Measurements from ENCODE around the gene TMEM245. TPM values are rescaled to one million over a fixed set of nuclear protein-coding genes. Genes with fewer than 3 reads are reported as not detected.

TMEM245 gene
- total and polyA plus RNA-seq, 2 of the 13 experiments (the other 11 are each of a cell fraction or from before 2014, with no cell fraction given): 53.5 to 55.4 TPM

DNA sequence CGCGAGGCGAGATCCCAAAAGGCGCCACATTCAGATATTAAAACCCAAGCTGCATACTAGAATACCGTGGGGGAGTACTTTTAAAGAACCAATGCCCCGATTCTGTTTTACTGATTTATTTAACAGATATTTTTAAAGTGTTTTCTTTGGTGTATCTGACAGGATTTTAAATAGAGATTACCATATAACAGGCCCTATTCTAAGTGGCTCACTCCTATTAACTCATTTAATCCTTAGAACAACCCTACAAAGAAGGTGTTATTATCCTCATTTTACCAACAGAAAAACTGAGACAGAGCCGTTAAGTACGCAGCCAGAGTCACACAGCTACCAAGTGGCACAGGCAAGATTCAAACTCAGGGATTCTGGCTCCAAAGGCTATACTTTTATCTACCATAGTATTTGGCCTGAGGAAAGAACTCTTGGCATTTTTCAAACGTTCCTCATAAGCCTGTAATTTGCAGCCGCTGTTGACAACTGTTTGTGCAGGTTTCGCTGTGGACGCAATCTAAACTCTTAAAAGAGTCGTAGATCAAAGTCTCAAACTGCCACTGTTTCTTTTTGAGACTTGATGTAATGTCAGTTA, 550 bp upstream of the TMEM245 start:
- Histone ChIP-seq H3K9ac (ENCODE audit: insufficient read depth, low read depth, low read length) (peak overlapping the region; percentile 63), H3K36me3 (replicated peaks in 1 of 2; ENCODE audit: control insufficient read depth in 1 of 2, insufficient read depth in 2 of 2, low read length in 2 of 2) (no peaks in the 10 kb centered on the region), H3K4me1 (ENCODE audit: insufficient read depth, low read length) (peaks cover 81% of the 10 kb centered on the region), H4K20me1 (ENCODE audit: insufficient read depth, low read length) (peaks cover 14% of the 10 kb centered on the region), H3K4me2 (ENCODE audit: low read depth, low read length) (peak overlapping the region; percentile 95), H3K4me3 (replicated peaks in 1 of 3; ENCODE audit: insufficient read depth in 1 of 3, low read depth in 2 of 3, low read length in 3 of 3) (peak overlapping the region; percentile 65 to 96 (median 91)), H3K79me2 (ENCODE audit: insufficient read depth, low read length) (peaks cover 41% of the 10 kb centered on the region), H3K27me3 (ENCODE audit: control insufficient read depth in 1 of 2, insufficient read depth in 2 of 2, low read length in 2 of 2) (no peaks in the 10 kb centered on the region), H3K9me3 (ENCODE audit: low read length) (no peaks in the 10 kb centered on the region), H2AFZ (ENCODE audit: low read length) (no peak overlapping the region), H3K27ac (ENCODE audit: extremely low read length, insufficient read depth, low read length) (peak overlapping the region; percentile 58)
- WGBS (ENCODE audit: low lambda C conversion rate): 9% methylated on average over 13 of the region's 13 CpGs
- CTCF ChIA-PET (ENCODE audit: low intra/inter-chr PET ratio, low total read pairs): no interaction called here
- in situ Hi-C loops (cut with HindIII; ENCODE audit: extremely low pct_ligation_motif_present, low pct_unique_long_range_greater_than_20kb) (no loop called here), intact Hi-C loops (cut with micrococcal nuclease; ENCODE audit: unreplicated experiment) (loop anchor here (5.0 kb wide), 2 partner anchors 62 to 108 kb away; partner anchors contain the start of gene CTNNAL1)
- DNase-seq (ENCODE audit: low spot score) (no peak), FAIRE-seq (no peak), ATAC-seq (no peak)
- POLR2A ChIA-PET: interaction anchor here (0.7 to 1.6 kb wide), 10 partner anchors 9 to 84 kb away, joined by 3 to 10 read pairs (median 4); no protein-coding TSS in a partner anchor
- no TSS peak for BruUV-seq (replicated peaks)
- TF ChIP-seq ZNF44 (CRISPR knock-in tag; IDR thresholded peaks at IDR 0.05) (no peak), ZNF232 (CRISPR knock-in tag; IDR thresholded peaks at IDR 0.05; ENCODE audit: borderline replicate concordance) (no peak), ZNF333 (CRISPR knock-in tag; IDR thresholded peaks at IDR 0.05; ENCODE audit: borderline replicate concordance) (no peak), MXD4 (CRISPR knock-in tag; IDR thresholded peaks at IDR 0.05) (peak; percentile 67; the same call in 1 of the 2 replicates), NFIB (CRISPR knock-in tag; IDR thresholded peaks at IDR 0.05; ENCODE audit: borderline replicate concordance) (no peak), ZNF746 (CRISPR knock-in tag; IDR thresholded peaks at IDR 0.05) (no peak), NBN (conservative IDR thresholded peaks at IDR 0.05) (no peak), NFYB (CRISPR knock-in tag; IDR thresholded peaks at IDR 0.05) (peak; percentile 74; the same call in 1 of the 2 replicates), ZNF652 (CRISPR knock-in tag; IDR thresholded peaks at IDR 0.05; ENCODE audit: borderline replicate concordance, low read depth) (no peak), GABPA (IDR thresholded peaks at IDR 0.05; ENCODE audit: low read depth, low read length) (no peak), GABPA (CRISPR knock-in tag; IDR thresholded peaks at IDR 0.05; ENCODE audit: low read depth) (no peak), SIN3B (IDR thresholded peaks at IDR 0.05; ENCODE audit: low read length) (peak; percentile 99), ZNF878 (CRISPR knock-in tag; IDR thresholded peaks at IDR 0.05) (peak; percentile 81; the same call in 1 of the 2 replicates), NFYC (CRISPR knock-in tag; IDR thresholded peaks at IDR 0.05) (peak; percentile 69; the same call in 1 of the 2 replicates), LBX2 (CRISPR knock-in tag; IDR thresholded peaks at IDR 0.05; ENCODE audit: borderline replicate concordance) (no peak), TAF15 (IDR thresholded peaks at IDR 0.05; ENCODE audit: low read depth, low read length, poor library complexity, severe bottlenecking) (no peak), NFIC (IDR thresholded peaks at IDR 0.05; ENCODE audit: low read length) (peak; percentile 26; the same call in 1 of the 2 replicates), MXI1 (IDR thresholded peaks at IDR 0.05; ENCODE audit: borderline replicate concordance, low read depth, low read length) (peak; percentile 74; the same call in 1 of the 3 replicates), DDIT3 (CRISPR knock-in tag; IDR thresholded peaks at IDR 0.05) (no peak), MAZ (IDR thresholded peaks at IDR 0.05; ENCODE audit: borderline replicate concordance, low read depth, low read length) (no peak), MAZ (CRISPR knock-in tag; IDR thresholded peaks at IDR 0.05; ENCODE audit: low read depth) (no peak), SP140L (CRISPR knock-in tag; IDR thresholded peaks at IDR 0.05; ENCODE audit: borderline replicate concordance) (no peak), NR2F6 (IDR thresholded peaks at IDR 0.05) (no peak), NR2F6 (CRISPR knock-in tag; IDR thresholded peaks at IDR 0.05) (no peak), ZBTB42 (CRISPR knock-in tag; IDR thresholded peaks at IDR 0.05) (no peak)
- TF ChIP-seq, protein P1, sequence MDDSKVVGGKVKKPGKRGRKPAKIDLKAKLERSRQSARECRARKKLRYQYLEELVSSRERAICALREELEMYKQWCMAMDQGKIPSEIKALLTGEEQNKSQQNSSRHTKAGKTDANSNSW (CRISPR knock-in tag; IDR thresholded peaks at IDR 0.05; ENCODE audit: borderline replicate concordance): no peak
- TF ChIP-seq, protein P2, sequence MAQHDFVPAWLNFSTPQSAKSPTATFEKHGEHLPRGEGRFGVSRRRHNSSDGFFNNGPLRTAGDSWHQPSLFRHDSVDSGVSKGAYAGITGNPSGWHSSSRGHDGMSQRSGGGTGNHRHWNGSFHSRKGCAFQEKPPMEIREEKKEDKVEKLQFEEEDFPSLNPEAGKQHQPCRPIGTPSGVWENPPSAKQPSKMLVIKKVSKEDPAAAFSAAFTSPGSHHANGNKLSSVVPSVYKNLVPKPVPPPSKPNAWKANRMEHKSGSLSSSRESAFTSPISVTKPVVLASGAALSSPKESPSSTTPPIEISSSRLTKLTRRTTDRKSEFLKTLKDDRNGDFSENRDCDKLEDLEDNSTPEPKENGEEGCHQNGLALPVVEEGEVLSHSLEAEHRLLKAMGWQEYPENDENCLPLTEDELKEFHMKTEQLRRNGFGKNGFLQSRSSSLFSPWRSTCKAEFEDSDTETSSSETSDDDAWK (CRISPR knock-in tag; IDR thresholded peaks at IDR 0.05): no peak

Data from HepG2 (cell line).